Endothelial cell of umbilical vein (primary cell): Measurements from ENCODE around the gene GPR42.

Source experiments
- JUN ChIP-seq: IDR thresholded peaks from 2 replicates; pipeline ENCODE4 v1.6.1; 2011; ENCODE audit warnings: borderline replicate concordance, low read depth; ENCODE audit not compliant: insufficient read length, insufficient read depth
- POLR2A ChIP-seq: IDR thresholded peaks from 2 replicates; pipeline ENCODE4 v1.6.1; 2012; ENCODE audit warnings: low read depth, mild to moderate bottlenecking, control low read depth, low read length
- TF ChIP-seq, protein P1 (sequence below), 2 donors: IDR thresholded peaks; 1 replicate in 1 of 2; 2 replicates in 1 of 2; pipeline ENCODE4 v1.5.1; 2011; ENCODE audit warnings: low read length in 2 of 2, mild to moderate bottlenecking in 2 of 2, moderate library complexity in 2 of 2, control low read depth in 1 of 2, inconsistent platforms in 1 of 2, low read depth in 1 of 2; ENCODE audit not compliant: insufficient read depth in 1 of 2; ENCODE audit errors: extremely low read depth in 1 of 2
- TF ChIP-seq, protein P2 (sequence below): IDR thresholded peaks from 2 replicates; pipeline ENCODE4 v1.6.1; 2011; ENCODE audit not compliant: insufficient read depth, insufficient read length

GRCh38 chr19:35383536-35383935, 12.7 kb downstream of the GPR42 start:
- TF ChIP-seq POLR2A (no peak), JUN (no peak)
- TF ChIP-seq, protein P1, sequence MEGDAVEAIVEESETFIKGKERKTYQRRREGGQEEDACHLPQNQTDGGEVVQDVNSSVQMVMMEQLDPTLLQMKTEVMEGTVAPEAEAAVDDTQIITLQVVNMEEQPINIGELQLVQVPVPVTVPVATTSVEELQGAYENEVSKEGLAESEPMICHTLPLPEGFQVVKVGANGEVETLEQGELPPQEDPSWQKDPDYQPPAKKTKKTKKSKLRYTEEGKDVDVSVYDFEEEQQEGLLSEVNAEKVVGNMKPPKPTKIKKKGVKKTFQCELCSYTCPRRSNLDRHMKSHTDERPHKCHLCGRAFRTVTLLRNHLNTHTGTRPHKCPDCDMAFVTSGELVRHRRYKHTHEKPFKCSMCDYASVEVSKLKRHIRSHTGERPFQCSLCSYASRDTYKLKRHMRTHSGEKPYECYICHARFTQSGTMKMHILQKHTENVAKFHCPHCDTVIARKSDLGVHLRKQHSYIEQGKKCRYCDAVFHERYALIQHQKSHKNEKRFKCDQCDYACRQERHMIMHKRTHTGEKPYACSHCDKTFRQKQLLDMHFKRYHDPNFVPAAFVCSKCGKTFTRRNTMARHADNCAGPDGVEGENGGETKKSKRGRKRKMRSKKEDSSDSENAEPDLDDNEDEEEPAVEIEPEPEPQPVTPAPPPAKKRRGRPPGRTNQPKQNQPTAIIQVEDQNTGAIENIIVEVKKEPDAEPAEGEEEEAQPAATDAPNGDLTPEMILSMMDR (IDR thresholded peaks at IDR 0.05; ENCODE audit: extremely low read depth in 1 of 2, insufficient read depth in 1 of 2, low read depth in 1 of 2, low read length in 2 of 2), result no peak
- TF ChIP-seq, protein P2, sequence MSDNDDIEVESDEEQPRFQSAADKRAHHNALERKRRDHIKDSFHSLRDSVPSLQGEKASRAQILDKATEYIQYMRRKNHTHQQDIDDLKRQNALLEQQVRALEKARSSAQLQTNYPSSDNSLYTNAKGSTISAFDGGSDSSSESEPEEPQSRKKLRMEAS, result no peak
